Measurements from ENCODE around the gene R3HDM2.
"Not testable (repeated sequence)": the region's sequence is repeated elsewhere in the genome, so short reads cannot be mapped to it uniquely, and the experiment has no call there.

Gene R3HDM2

GRCh38 chr12:57370696-57371095 lies 60.1 kb downstream of the R3HDM2 start:
- no peak for DNase-seq

- DNase-seq: no peak
Measured at GRCh38 chr12:57370072-57370471, 60.8 kb downstream of the R3HDM2 start.

- DNase-seq: no peak
Measured at GRCh38 chr12:57369202-57369601, 61.6 kb downstream of the R3HDM2 start.

GRCh38 chr12:57368349-57369095 lies 62.3 kb downstream of the R3HDM2 start:
- no peak for DNase-seq

- DNase-seq: no peak
Measured at GRCh38 chr12:57367121-57367520, 63.7 kb downstream of the R3HDM2 start.

- DNase-seq: no peak
Measured at GRCh38 chr12:57366315-57366714, 64.5 kb downstream of the R3HDM2 start.

GRCh38 chr12:57364156-57364555 lies 66.7 kb downstream of the R3HDM2 start:
- DNase-seq: not testable (repeated sequence)

GRCh38 chr12:57360468-57360867 lies 70.4 kb downstream of the R3HDM2 start:
- DNase-seq: no peak

- DNase-seq: no peak
Measured at GRCh38 chr12:57358646-57359045, 72.2 kb downstream of the R3HDM2 start.

- DNase-seq: no peak
Measured at GRCh38 chr12:57355734-57356133, 75.1 kb downstream of the R3HDM2 start.

- no peak for DNase-seq
Measured at GRCh38 chr12:57352166-57352565, 78.7 kb downstream of the R3HDM2 start.

GRCh38 chr12:57347284-57347683 lies 83.6 kb downstream of the R3HDM2 start:
- no peak for DNase-seq

GRCh38 chr12:57343703-57344378 lies 87.0 kb downstream of the R3HDM2 start:
- no peak for DNase-seq

- DNase-seq: no peak
Measured at GRCh38 chr12:57342207-57342691, 88.6 kb downstream of the R3HDM2 start.

GRCh38 chr12:57341275-57341990 lies 89.4 kb downstream of the R3HDM2 start:
- DNase-seq: no peak

- DNase-seq: no peak
Measured at GRCh38 chr12:57340104-57340503, 90.7 kb downstream of the R3HDM2 start.

- not testable (repeated sequence) for DNase-seq
Measured at GRCh38 chr12:57336299-57336698, 94.5 kb downstream of the R3HDM2 start.

- no peak for DNase-seq
Measured at GRCh38 chr12:57334219-57334618, 96.6 kb downstream of the R3HDM2 start.

- DNase-seq: no peak
Measured at GRCh38 chr12:57332646-57333312, 98.1 kb downstream of the R3HDM2 start.

- no peak for DNase-seq
Measured at GRCh38 chr12:57330992-57331391, 99.9 kb downstream of the R3HDM2 start.

GRCh38 chr12:57329219-57329618 lies 101.6 kb downstream of the R3HDM2 start:
- DNase-seq: no peak

GRCh38 chr12:57325395-57325794 lies 105.4 kb downstream of the R3HDM2 start:
- DNase-seq: no peak

GRCh38 chr12:57323416-57323815 lies 107.4 kb downstream of the R3HDM2 start:
- DNase-seq: no peak

Measured in CD4-positive, alpha-beta T cell treated with Interleukin-4 for 4 hours (primary cell).